IPS-11a (cell line): ENCODE data around the gene MIS18A.
"Not testable (repeated sequence)": the region's sequence is repeated elsewhere in the genome, so short reads cannot be mapped to it uniquely, and the experiment has no call there.

Experiments used
- H3K4me3 ChIP-seq: one replicate; pipeline ENCODE4 v1.5.1; 2013; ENCODE audit warnings: low read depth, low read length, control low read depth

Gene MIS18A

GRCh38 chr21:32278518-32279376 lies at the start of gene MIS18A:
TSS of gene MIS18A (minus strand) at chr21:32279049. CDS start at chr21:32279014, 35 bp downstream.
- H3K4me3 ChIP-seq, result peak within 1 kb of the TSS; percentile 78

GRCh38 chr21:32328595-32328994 lies 49.7 kb upstream of the MIS18A start:
- H3K4me3 ChIP-seq, result no peak overlapping the region

GRCh38 chr21:32325706-32326105 lies 46.9 kb upstream of the MIS18A start:
- no peak overlapping the region for H3K4me3 ChIP-seq

GRCh38 chr21:32322676-32323075 lies 43.8 kb upstream of the MIS18A start:
- H3K4me3 ChIP-seq, result no peak overlapping the region

DNA sequence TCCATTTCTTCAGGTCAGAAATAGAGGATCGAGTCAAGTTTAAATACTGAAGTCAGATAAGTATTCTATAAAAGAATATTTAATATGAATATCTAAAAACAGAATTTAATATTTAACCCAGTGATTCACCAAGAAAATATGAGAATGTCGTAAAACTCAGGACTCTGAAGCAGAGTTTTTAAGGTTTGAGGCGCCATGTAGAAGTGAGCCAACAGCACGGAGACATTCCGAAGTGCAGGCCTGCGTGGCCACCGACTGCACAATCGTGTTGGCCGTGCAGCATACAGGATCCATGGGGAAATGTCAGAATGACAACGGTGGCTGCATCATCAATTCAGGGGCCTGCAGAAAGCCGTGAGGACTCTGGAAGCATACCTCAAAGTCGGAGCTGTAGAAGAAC lies 43.3 kb upstream of the MIS18A start:
- no peak overlapping the region for H3K4me3 ChIP-seq

DNA sequence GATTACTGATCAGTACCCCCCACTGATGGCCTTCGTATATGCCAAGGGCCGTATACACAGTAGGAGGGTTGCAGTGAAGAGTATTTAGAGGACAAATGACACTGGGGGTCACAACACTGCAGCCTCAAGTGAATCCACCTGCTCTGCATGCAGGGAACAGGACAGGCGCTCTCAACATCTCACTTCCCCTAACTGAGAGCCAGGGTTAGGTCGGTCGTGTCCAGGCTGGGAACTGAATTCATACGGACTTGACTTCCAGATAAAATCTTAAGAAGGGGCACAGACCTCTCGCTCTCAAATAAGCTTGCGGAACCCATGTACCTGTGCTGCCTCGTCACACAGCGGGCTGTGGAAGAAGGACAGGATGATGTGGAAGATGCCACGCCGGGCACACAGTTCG lies 42.6 kb upstream of the MIS18A start:
- no peak overlapping the region for H3K4me3 ChIP-seq

GRCh38 chr21:32320726-32321125 lies 41.9 kb upstream of the MIS18A start:
- no peak overlapping the region for H3K4me3 ChIP-seq

GRCh38 chr21:32320059-32320458 lies 41.2 kb upstream of the MIS18A start:
- H3K4me3 ChIP-seq, result no peak overlapping the region

- no peak overlapping the region for H3K4me3 ChIP-seq
Measured at GRCh38 chr21:32319012-32319411, 40.2 kb upstream of the MIS18A start.

DNA sequence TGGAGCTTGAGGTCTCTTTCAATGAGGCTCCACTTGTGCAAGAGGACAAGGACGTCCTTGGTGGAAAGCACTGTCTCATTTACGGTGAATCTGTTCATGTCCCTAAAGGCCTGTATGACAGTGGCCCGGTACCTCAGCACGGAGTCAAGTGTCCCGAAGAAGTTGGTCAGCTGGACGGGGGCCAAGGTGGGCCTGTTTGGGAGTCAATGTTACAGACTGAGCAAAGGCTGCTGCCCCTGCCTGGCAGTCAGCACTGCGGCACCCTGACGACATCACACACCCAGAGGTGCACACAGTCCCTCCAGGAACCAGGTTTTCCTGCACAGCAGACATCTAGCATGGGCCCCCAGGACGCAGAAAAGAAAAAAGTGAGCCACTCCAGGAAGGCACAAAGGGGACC lies 38.9 kb upstream of the MIS18A start:
- H3K4me3 ChIP-seq, result no peak overlapping the region

GRCh38 chr21:32316361-32317215 lies 37.7 kb upstream of the MIS18A start:
- H3K4me3 ChIP-seq, result no peak overlapping the region

DNA sequence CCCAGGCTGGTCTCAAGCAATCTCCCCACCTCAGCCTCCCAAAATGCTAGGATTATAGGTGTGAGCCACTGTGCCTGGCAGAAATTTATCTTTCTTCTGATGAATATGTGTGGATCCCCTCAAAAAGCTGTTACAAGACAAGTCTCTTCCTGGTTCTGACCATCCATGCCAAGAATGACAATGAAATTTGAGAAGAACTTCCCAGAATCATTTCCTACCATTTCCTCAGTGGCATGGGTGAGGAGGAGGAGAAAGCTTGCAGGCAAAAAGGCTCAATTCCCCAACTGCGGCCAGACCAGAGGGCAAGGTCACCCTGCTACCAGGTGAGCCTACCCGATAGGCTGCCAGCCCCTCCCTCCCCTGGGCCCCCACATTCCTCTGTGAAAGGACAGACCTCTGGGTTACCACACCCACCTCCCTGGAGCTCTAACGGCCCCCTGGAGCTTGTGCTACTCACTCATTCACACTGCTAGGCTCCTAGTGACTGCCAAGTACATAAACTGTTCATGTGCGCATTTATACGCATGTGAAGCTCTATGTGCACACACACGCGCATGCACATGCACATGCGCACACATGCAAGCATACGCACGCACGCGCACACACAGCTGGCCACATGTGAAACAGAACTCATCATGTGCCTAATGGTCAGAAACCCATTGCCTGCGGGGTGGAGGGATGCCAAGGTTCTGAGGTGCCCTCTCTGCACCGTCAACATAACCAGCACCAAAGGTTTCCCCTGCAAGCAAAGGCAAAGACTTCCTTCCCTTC lies 36.8 kb upstream of the MIS18A start:
- H3K4me3 ChIP-seq, result no peak overlapping the region

DNA sequence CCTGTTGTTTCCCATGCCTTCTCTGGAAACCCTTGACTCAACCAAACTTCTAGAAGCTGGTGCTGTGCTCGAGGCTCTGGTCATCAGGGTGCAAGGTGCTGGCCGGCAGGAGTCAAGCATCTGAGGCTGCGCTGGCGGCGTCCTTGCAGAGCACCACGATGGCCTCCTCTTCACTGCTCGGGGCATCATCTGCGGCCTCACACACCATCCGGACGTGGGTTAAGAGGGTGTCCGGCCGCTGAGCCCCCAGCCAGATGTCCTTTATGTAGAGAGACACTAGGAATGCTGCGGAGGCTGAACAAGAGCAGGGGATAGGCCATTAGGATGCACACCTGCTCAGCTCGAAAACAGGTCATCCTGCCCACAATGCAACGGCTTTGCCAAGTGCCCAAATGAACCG lies 36.0 kb upstream of the MIS18A start:
- no peak overlapping the region for H3K4me3 ChIP-seq

DNA sequence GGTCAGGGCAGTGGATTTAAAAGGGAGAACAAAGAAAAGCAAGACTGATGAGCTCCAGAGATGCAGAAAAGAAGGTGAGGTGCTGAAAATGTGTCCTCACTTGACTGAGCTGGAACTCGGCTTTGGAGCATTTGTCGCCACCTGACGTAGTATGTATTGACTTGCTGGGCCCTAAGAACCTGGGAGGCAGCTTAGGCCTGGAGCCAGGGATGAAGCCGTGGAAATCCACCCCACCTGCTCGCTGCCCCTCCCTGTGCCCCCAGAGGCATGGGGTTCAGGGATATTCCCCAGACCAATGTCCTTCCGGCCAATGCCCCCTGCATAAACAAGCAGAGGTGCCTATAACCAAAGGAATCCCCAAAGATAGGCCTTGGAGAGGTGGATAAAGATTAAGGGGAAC lies 34.1 kb upstream of the MIS18A start:
- no peak overlapping the region for H3K4me3 ChIP-seq

DNA sequence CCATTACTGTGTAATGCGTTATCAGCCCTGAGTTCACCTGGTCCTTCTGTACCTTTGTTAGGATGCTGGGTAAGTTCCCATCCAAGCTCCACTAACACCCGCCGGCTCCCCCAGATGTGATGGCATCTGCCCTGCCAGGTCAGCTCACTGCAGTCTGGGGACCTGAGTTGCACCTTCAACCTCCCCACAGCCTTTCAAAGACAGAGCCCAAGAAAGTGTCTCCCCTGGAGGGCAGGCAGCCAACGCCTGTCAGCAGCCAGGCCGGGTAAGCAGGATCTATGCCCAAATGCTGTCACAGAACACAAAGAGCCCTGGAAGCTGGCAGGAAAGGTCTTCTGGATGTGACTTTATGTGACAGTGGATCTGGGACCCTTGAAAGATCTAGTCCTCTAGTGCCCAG lies 33.5 kb upstream of the MIS18A start:
- H3K4me3 ChIP-seq, result no peak overlapping the region

DNA sequence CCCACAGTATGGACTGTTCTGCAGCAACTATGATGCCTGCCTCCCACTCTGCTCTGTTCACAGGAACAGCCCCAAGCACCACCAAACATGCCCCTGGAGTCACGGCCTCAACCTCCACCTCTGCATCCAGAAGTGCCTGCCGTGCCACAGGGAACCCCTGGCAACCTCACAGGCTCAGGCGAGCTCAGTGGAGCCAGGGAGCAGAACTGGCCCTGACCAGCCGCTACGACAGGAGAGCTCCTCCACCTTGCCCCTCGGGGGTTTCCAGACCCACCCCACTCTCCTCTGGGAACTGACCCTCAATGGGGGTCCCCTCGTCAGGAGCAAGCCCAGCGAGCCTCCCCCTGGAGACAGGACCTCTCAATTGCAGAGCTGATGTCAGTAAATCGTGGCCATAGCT lies 32.8 kb upstream of the MIS18A start:
- H3K4me3 ChIP-seq, result no peak overlapping the region

- not testable (repeated sequence) for H3K4me3 ChIP-seq
Measured at GRCh38 chr21:32310976-32311375, 32.1 kb upstream of the MIS18A start.

DNA sequence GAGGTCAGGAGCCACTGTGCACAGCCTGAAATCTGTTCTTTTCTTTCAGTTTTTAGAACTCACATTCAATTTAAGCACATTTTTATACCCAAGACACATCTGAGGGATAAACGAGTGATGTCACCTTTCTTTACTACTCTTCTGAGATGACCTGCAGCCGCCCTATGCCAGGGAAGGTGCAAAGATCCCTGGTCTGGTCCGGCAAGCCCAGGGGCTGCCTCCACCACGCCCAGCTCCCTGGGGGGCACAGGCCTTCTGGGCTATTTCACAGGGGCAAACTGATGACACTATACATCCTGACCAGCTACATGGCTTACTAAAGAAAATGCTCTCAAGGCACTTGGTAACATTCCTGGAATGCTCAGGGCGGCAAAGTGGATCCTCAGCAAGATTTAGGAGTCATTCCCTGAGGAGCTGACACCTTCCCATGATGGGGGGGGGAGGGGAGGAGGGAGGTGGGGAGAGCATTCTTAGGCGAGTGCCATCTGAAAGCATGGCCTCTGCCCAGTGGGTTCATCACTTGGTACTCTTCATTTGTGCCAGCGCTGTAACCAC lies 31.1 kb upstream of the MIS18A start:
- H3K4me3 ChIP-seq, result no peak overlapping the region

GRCh38 chr21:32308696-32309095 lies 29.8 kb upstream of the MIS18A start:
- H3K4me3 ChIP-seq, result no peak overlapping the region

DNA sequence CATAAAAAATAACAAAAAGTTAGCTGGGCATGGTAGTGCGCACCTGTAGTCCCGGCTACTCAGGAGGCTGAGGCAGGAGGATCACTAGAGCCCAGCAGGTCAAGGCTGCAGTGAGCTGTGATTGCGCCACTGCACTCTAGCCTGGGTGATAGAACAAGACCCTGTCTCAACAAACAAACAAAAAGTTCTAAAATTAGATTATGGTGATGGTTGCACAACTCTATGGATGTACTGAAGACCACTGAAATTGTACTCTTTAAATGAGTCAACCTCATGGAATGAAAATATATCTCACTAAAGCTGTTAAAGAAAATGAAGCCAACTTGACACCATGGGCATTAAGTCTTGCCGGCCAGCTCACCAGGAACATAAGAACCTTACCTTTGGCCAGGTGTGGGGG lies 28.9 kb upstream of the MIS18A start:
- no peak overlapping the region for H3K4me3 ChIP-seq
